BLaER1 treated with 17β-estradiol and CSF1 and Interleukin-3, amounts not matched to agents 10 nM and 100 nM (cell line): ENCODE measurements around the gene BCAS3.
"Not testable (repeated sequence)": the region's sequence is repeated elsewhere in the genome, so short reads cannot be mapped to it uniquely, and the experiment has no call there.

Source experiments
- H3K27ac ChIP-seq, 11 experiments: shearing (Covaris generic); formaldehyde crosslinking; 2 replicates each; pipeline ENCODE4 v1.8.1; 2022
- H3K27me3 ChIP-seq, 11 experiments: shearing (Covaris generic); formaldehyde crosslinking; 2 replicates each; pipeline ENCODE4 v1.8.1; 2022
- H3K36me3 ChIP-seq, 11 experiments: shearing (Covaris generic); formaldehyde crosslinking; 2 replicates each; pipeline ENCODE4 v1.8.1; 2022
- H3K4me1 ChIP-seq, 10 experiments: shearing (Covaris generic); formaldehyde crosslinking; 2 replicates each; pipeline ENCODE4 v1.8.1; 2022
- H3K4me2 ChIP-seq, 11 experiments: shearing (Covaris generic); formaldehyde crosslinking; 2 replicates each; pipeline ENCODE4 v1.8.1; 2022
- H3K4me3 ChIP-seq, 10 experiments: shearing (Covaris generic); formaldehyde crosslinking; 2 replicates each; pipeline ENCODE4 v1.8.1; 2022
- H3K9ac ChIP-seq, 11 experiments: shearing (Covaris generic); formaldehyde crosslinking; 2 replicates each; pipeline ENCODE4 v1.8.1; 2022
- H3K9me3 ChIP-seq, 11 experiments: shearing (Covaris generic); formaldehyde crosslinking; replicated peaks in 1 of 11; 2 replicates each; pipeline ENCODE4 v1.8.1; 2022
- H4K20me1 ChIP-seq, 11 experiments: shearing (Covaris generic); formaldehyde crosslinking; 2 replicates each; pipeline ENCODE4 v1.8.1; 2022
- Cebpa-rat ChIP-seq, 11 experiments: shearing (Covaris generic); IDR thresholded peaks; 2 replicates each; pipeline ENCODE4 v1.8.1; 2022

BCAS3 gene

DNA sequence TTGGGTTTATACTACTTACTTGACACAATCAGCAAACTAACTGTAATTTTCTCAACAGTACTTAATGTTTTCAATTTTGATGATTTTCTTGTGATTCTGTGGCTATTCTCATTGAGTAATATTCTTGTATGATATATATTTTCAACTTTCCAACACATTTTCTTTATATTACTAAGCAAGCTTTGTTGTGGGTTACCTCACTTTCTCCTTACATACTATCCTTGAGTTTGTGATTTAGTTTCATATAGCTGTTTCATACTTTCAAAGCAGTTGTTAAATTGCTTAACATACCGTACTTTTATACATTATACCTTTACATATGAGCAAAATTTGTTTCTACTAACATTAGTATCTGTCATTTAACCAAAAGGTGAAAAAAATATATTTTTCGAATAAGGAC, 197.1 kb downstream of the BCAS3 start:
- no peak for TF ChIP-seq Cebpa-rat (IDR thresholded peaks at IDR 0.05)
- no peak overlapping the region for H3K4me2 ChIP-seq
- H3K4me1 ChIP-seq = no peaks in the 10 kb centered on the region
- H3K9ac ChIP-seq = no peak overlapping the region
- no peaks in the 10 kb centered on the region for H4K20me1 ChIP-seq
- H3K4me3 ChIP-seq = no peak overlapping the region
- H3K36me3 ChIP-seq = no peaks in the 10 kb centered on the region; a peak in 1 of 22 replicates
- H3K9me3 ChIP-seq = no peaks in the 10 kb centered on the region
- H3K27ac ChIP-seq = no peak overlapping the region
- no peaks in the 10 kb centered on the region for H3K27me3 ChIP-seq

GRCh38 chr17:60886731-60887613, 209.3 kb downstream of the BCAS3 start:
- not testable (repeated sequence) for H3K4me2 ChIP-seq

GRCh38 chr17:60887614-60888028, 210.0 kb downstream of the BCAS3 start:
- H3K36me3 ChIP-seq = no peaks in the 10 kb centered on the region
- H3K4me3 ChIP-seq = no peak overlapping the region
- H4K20me1 ChIP-seq = no peaks in the 10 kb centered on the region
- no peak overlapping the region for H3K9ac ChIP-seq
- no peak overlapping the region for H3K4me2 ChIP-seq
- no peaks in the 10 kb centered on the region for H3K9me3 ChIP-seq
- no peaks in the 10 kb centered on the region for H3K27me3 ChIP-seq
- no peaks in the 10 kb centered on the region for H3K4me1 ChIP-seq
- TF ChIP-seq Cebpa-rat (IDR thresholded peaks at IDR 0.05) = no peak
- H3K27ac ChIP-seq = no peak overlapping the region

More at GRCh38 chr17:60886731-60887613, 209.3 kb downstream of the BCAS3 start:
- H3K27me3 ChIP-seq, H3K4me3 ChIP-seq, H3K9ac ChIP-seq, H4K20me1 ChIP-seq, H3K4me1 ChIP-seq, H3K9me3 ChIP-seq, H3K27ac ChIP-seq, H3K36me3 ChIP-seq: not testable (repeated sequence)

DNA sequence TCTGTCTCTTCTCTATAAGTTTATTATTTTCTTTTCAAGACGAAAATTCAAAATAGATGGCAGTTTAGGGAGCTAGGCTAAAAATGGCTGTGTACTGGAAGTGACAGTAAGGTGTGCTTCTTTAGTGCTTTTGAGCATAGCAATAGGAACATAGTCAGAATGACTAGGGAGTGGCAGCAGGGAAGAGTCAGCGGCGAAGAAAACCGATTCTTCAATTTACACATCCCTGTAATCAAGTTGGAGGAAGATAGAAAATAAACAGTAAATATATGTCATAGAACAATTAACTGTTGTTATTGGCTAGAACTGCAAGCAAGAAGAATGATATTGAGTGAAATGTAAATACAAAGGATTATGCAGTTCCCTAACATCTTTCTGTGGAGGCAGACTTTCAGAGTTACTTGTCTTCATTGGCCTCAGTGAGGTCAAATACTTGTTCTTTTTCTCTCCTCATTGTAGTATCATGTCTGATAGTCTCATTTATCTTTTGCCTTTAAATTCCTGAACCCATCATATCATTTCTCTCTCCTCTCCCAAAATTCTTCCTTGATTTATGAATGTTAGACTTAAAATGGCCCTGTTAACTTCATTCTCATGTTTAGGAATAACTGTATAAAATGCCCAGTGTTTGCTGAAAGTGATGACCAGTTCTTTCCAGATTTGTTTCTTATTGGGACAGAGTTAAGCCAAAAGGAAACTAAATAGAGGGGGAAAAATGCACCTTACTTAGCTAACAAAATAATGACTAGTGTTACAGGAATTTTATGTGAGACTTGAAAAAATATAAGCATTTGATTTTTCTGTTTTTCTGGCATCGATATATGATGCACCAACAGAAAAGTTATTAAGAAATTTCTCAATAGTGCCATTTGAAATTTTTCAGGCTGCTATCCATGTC, 211.4 kb downstream of the BCAS3 start:
- H3K27me3 ChIP-seq = no peaks in the 10 kb centered on the region
- H3K27ac ChIP-seq = no peak overlapping the region
- no peak overlapping the region for H3K9ac ChIP-seq
- H3K36me3 ChIP-seq = no peaks in the 10 kb centered on the region
- H3K4me2 ChIP-seq = no peak overlapping the region
- no peak for TF ChIP-seq Cebpa-rat (IDR thresholded peaks at IDR 0.05)
- peaks cover 5 to 10% (median 7%) of the 10 kb centered on the region in 11 experiments; a peak in 14 of 22 replicates for H3K9me3 ChIP-seq
- H3K4me3 ChIP-seq = no peak overlapping the region
- no peaks in the 10 kb centered on the region for H4K20me1 ChIP-seq
- H3K4me1 ChIP-seq = no peaks in the 10 kb centered on the region

GRCh38 chr17:60891149-60891548, 213.5 kb downstream of the BCAS3 start:
- Histone ChIP-seq H4K20me1 (no peaks in the 10 kb centered on the region), H3K36me3 (no peaks in the 10 kb centered on the region), H3K9me3 (peaks cover 6 to 20% (median 8%) of the 10 kb centered on the region in 11 experiments; a peak in 16 of 22 replicates), H3K27ac (no peak overlapping the region), H3K9ac (no peak overlapping the region), H3K4me3 (no peak overlapping the region), H3K27me3 (no peaks in the 10 kb centered on the region), H3K4me1 (no peaks in the 10 kb centered on the region), H3K4me2 (no peak overlapping the region)
- no peak for TF ChIP-seq Cebpa-rat (IDR thresholded peaks at IDR 0.05)

DNA sequence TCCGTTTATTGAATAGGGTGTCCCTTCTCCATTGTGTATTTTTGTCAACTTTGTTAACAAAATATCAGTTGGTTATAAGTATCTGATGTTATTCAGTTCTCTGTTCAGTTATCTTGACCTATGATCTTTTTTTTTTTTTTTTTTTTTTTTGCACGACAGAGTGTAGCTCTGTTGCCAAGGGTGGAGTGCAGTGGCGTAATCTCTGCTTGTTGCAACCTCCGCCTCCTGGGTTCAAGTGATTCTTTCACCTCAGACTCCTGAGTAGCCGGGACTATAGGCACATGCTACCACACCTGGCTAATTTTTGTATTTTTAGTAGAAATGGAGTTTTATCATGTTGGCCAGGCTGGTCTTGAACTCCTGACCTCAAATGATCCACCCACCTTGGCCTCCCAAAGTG, 215.8 kb downstream of the BCAS3 start:
- peaks cover 0 to 3% (median 0%) of the 10 kb centered on the region in 11 experiments; a peak in 1 of 22 replicates for H3K36me3 ChIP-seq
- H3K4me1 ChIP-seq = no peaks in the 10 kb centered on the region
- no peak overlapping the region for H3K9ac ChIP-seq
- H3K27me3 ChIP-seq = no peaks in the 10 kb centered on the region
- no peak for TF ChIP-seq Cebpa-rat (IDR thresholded peaks at IDR 0.05)
- no peak overlapping the region for H3K4me2 ChIP-seq
- H3K27ac ChIP-seq = no peak overlapping the region
- no peaks in the 10 kb centered on the region for H4K20me1 ChIP-seq
- peaks cover 15 to 43% (median 24%) of the 10 kb centered on the region in 11 experiments for H3K9me3 ChIP-seq
- H3K4me3 ChIP-seq = no peak overlapping the region

DNA sequence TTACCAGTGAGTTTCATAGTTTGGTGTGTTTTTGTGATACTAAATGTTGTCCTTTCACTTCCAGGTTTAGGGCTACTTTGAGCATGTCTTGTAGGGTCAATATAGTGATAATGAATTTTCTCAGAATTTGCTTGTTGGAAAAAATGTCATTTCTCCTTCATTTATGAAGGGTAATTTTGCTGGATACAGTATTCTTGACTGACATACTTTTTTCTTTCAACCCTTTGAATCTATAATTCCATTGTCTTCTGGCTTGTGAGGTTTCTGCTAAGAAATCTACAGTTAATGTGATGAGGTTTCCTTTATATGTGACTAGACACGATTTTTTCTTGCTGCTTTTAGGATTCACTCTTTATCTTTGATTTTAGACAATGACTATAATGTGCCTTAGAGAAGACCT, 219.3 kb downstream of the BCAS3 start:
- Histone ChIP-seq H3K9ac (no peak overlapping the region), H3K27ac (no peak overlapping the region), H4K20me1 (no peaks in the 10 kb centered on the region), H3K4me3 (no peak overlapping the region), H3K27me3 (no peaks in the 10 kb centered on the region), H3K4me1 (peaks cover 0 to 12% (median 0%) of the 10 kb centered on the region in 10 experiments; a peak in 2 of 20 replicates), H3K4me2 (no peak overlapping the region), H3K36me3 (peaks cover 0 to 3% (median 0%) of the 10 kb centered on the region in 11 experiments; a peak in 1 of 22 replicates), H3K9me3 (peaks cover 15 to 45% (median 28%) of the 10 kb centered on the region in 11 experiments)
- no peak for TF ChIP-seq Cebpa-rat (IDR thresholded peaks at IDR 0.05)

DNA sequence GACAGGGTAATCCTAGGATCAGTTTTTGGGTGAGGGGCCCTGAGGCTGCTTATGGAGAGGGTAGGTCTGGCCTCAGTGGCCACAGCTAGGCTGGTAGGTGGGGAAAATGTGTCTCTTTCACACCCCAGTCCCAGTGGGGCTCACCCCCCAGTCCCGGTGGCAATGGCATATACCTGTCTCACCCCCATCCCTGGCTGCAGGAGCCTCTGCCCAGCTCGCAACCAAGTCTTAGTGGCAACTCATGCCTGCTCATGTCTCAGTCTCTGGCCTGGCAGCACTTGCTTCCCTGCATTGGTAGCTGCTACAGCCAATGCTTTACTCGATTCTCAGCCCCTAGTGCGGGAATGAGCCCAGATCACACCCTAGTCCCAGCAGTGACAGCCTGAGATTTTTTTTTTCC, 221.5 kb downstream of the BCAS3 start:
- Histone ChIP-seq H3K27ac (no peak overlapping the region), H3K4me3 (no peak overlapping the region), H3K4me2 (no peak overlapping the region), H3K4me1 (peaks cover 0 to 13% (median 0%) of the 10 kb centered on the region in 10 experiments; a peak in 2 of 20 replicates), H4K20me1 (no peaks in the 10 kb centered on the region), H3K9ac (no peak overlapping the region), H3K27me3 (no peaks in the 10 kb centered on the region), H3K36me3 (peaks cover 0 to 3% (median 0%) of the 10 kb centered on the region in 11 experiments; a peak in 1 of 22 replicates), H3K9me3 (peaks cover 6 to 34% (median 22%) of the 10 kb centered on the region in 11 experiments)
- TF ChIP-seq Cebpa-rat (IDR thresholded peaks at IDR 0.05) = no peak

DNA sequence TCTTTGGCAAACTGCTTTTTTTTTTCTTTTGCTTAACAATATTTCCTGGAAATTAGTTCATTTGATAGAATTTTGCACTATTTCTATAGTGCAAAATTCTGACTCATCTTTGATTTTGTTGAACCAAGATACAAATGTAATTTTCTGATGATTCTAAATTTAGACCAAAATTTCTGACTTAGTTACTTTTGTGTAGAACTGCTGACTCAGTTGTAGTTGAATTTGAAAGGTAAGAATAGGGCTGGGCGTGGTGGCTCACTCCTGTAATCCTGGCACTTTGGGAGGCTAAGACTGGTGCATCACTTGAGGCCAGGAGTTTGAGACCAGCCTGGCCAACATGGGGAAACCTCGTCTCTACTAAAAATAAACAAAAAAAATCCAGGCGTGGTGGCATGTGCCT, 223.0 kb downstream of the BCAS3 start:
- H3K4me3 ChIP-seq = no peak overlapping the region
- no peak overlapping the region for H3K4me2 ChIP-seq
- H3K27me3 ChIP-seq = no peaks in the 10 kb centered on the region
- H3K27ac ChIP-seq = no peak overlapping the region
- H3K9ac ChIP-seq = no peak overlapping the region
- no peaks in the 10 kb centered on the region for H4K20me1 ChIP-seq
- H3K4me1 ChIP-seq = peaks cover 0 to 13% (median 0%) of the 10 kb centered on the region in 10 experiments; a peak in 2 of 20 replicates
- TF ChIP-seq Cebpa-rat (IDR thresholded peaks at IDR 0.05) = no peak
- H3K9me3 ChIP-seq = peaks cover 6 to 30% (median 22%) of the 10 kb centered on the region in 11 experiments
- H3K36me3 ChIP-seq = peaks cover 0 to 3% (median 0%) of the 10 kb centered on the region in 11 experiments; a peak in 1 of 22 replicates
